ENCODE data around the gene EHF.

The EHF gene

DNA sequence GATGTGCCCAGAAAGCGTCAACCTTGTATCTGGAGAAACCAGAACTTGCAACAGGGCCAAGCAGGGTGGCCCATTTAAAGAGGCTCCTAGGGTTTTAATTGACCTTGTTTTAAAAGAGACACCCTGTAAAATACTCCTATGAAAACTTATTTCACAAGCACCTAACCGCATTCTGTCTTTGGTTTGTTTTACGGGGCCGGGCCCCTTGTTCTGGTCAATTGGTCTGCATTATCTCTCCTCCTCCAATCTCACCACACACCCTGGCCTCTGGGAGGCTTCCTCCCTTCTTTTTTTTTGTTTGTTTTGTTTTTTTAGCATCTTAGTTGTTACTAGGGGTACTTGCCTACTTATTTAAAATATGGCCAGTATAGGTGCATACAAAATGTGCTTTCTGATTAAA lies 4.7 kb downstream of the EHF start:
- no peak for DNase-seq (ENCODE audit: low read depth)

DNA sequence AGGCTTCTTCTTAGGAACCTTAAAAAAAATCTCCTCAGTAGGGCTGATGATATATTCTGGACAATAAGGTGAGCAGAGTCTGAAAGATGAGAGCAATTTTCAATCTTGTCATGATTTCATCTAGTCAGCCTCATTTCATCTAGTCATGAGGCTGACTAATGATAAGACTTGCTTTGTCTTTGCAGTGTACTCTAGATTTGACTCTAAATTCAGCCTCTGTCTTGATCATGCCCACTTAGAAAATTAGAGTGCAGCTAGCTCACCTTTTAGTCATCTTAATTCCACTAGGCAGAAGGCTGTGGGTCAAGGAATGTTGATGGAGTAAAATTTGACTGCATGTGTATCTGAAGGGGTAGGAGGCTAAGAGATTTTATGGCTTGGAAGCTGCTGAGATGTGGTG lies 5.5 kb downstream of the EHF start:
- DNase-seq (ENCODE audit: low read depth) = no peak

- no peak for DNase-seq (ENCODE audit: low read depth)
These were observed 6.3 kb downstream of the EHF start for GRCh38 chr11:34627197-34627596.

DNA sequence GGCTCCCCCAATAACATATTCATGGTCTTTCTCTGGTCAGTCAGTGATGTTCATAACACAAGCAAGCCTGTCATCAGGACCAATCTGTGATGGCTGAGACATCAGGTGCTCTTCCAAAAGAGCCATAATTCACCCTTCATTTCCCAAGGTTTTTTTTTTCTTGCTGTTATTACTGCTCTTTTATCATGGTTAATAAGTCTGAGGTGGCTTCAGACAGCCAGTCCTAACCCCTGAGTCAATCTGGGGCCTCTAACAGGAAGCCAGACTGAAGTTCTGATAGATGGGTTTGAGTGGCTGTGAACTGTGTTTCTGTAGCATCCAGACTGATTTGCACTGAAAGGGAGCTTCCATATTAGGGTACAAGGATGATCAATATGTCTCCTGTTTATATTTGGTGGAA lies 8.8 kb downstream of the EHF start:
- DNase-seq (ENCODE audit: low read depth) = no peak

GRCh38 chr11:34630544-34630943 lies 9.7 kb downstream of the EHF start:
- no peak for DNase-seq (ENCODE audit: low read depth)

- no peak for DNase-seq (ENCODE audit: low read depth)
These were observed 10.4 kb downstream of the EHF start for GRCh38 chr11:34631297-34631696.

DNA sequence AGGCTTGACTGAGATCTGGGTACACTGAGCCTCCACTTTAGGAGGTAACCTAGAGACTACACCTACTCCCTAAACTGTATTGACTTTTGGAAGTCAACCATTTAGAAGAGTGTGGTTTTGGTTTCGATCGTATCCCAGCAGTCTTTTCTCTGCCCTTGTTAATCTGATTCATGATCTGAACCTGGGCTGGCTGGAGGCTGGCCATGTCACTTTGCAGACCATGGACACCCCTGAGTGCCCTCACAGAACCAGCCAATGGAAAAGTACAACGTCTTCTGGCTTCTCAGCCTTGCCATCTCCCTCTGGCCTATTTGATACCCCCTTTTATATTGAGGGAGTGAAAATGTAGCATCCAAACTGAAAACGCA lies 10.8 kb downstream of the EHF start:
- no peak for DNase-seq (ENCODE audit: low read depth)

DNA sequence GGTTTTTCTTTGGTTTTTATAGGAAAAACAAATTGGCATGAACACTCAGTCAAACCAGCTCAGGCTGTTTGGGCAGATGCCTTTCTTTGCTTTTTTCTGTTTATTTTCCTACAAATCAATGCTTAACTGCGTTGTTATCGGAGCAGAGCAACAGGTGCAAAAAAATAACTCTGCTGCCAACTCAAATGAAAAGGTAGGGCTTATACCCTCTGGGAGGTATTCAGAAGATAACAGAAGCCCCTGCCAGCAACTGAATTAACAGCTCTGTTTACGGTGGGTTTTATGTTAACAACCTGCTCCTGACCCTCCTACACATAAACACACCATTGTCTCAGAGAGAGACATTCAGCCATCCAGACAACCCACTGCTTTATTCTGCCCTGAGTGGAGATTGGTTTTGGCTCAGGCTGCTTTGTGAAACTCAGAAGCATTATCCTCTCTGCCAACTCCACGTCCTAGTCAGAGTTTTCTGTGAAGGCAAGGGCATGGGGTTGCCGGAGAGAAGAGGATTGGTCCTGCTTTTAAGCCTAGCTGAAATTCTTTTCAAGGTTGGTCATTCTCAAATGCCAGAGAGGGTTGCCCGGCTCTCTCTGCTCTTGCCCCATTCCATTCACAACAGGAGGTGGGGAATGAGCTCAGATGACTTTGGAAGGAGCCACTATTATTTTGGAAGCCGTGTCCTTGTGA lies 11.4 kb downstream of the EHF start:
- DNase-seq (ENCODE audit: low read depth) = peak; percentile 59

DNA sequence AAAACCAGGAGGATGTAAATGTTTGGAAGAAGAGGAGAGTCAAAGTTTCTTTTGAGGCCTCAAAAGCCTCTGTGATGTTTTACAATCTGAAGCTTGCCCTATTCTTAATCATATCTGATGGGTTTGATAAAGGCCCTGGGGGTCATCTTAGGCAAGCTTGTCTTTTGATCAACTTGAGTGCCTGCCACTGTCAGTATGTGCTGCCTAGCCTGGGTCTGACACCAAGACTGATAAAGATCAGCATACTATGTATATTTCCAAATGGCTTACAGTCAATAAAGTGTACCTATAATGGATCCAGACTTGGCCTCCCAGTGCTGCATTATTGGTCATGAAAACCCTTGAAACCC lies 12.7 kb downstream of the EHF start:
- DNase-seq (ENCODE audit: low read depth) = no peak

GRCh38 chr11:34633990-34634693 lies 13.2 kb downstream of the EHF start:
- peak; percentile 49 for DNase-seq (ENCODE audit: low read depth)

DNA sequence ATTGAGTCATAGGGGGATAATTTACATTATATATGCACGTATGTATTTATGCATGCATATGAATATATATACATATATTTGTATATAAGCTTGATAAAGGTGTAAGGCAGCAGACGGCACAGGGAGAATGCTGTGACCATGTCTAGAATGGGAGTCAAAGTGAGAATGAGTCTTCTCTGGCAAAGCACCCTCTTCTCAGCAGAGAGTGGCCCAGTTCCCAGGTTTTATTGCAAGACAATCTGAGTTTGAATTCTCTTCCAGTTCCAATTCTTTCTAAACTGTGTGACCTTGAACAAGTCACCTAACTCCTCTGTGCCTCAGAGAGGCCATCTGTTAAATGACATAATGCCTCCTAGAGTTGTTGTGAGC lies 13.8 kb downstream of the EHF start:
- no peak for DNase-seq (ENCODE audit: low read depth)

DNA sequence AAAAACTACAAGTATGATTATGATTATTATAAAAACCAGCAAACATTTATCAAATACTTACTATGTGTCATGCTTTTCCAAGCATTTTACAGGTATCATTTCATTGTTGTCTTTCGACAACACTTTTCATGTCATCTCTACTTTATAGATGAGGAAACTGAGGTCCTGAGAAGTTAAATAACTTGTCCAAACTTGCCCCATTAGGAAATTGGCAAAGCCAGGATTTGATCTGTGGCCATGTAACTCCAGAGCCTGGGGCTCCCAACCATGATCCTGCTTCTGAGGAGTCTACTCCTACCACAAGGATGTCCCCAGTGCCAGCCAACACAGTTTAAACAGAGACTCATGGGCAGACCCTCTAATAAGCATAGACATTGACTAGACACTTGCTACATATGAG lies 15.2 kb downstream of the EHF start:
- no peak for DNase-seq (ENCODE audit: low read depth)

- no peak for DNase-seq (ENCODE audit: low read depth)
These were observed 16.4 kb downstream of the EHF start for GRCh38 chr11:34637303-34637702.

GRCh38 chr11:34638897-34639296 lies 18.0 kb downstream of the EHF start:
- no peak for DNase-seq (ENCODE audit: low read depth)

- no peak for DNase-seq (ENCODE audit: low read depth)
These were observed 18.7 kb downstream of the EHF start for GRCh38 chr11:34639545-34639944.

- DNase-seq (ENCODE audit: low read depth) = no peak
These were observed 19.4 kb downstream of the EHF start for GRCh38 chr11:34640050-34640923.

DNA sequence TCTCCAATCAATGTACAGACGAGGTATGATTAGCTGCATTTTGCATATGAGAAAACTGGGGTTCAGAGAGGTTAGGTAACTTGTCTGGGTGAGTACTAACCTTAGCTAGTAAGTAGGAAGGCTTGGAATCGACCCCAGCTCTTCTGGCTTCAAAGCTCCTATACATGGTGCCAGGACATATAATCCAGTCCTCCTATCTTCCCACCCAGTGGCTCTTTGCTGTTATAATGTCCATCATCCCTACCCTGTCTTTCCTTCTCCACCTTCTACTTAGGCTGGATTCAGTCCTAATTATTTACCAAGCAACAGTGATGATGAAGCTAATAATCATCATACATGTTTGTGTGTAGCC lies 20.0 kb downstream of the EHF start:
- DNase-seq (ENCODE audit: low read depth) = no peak

DNA sequence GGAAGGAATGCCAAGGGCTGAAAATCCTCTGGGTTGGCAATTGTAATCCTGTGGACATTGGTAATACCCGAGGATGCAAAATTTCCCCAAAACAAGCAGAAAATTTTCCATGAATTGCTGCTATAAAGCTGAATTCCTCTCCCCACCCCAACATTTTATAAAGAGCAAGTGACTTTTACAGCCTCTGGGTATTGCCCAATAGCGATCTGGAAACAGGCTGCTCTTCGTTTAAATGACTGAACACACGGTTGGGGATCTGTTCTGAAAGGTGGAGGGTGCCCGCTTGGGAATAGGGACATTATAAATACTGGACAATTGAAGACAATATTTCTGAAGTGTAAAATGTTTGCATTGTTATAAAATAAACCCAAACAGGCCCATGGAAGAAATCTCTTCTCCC lies 20.6 kb downstream of the EHF start:
- no peak for DNase-seq (ENCODE audit: low read depth)

DNA sequence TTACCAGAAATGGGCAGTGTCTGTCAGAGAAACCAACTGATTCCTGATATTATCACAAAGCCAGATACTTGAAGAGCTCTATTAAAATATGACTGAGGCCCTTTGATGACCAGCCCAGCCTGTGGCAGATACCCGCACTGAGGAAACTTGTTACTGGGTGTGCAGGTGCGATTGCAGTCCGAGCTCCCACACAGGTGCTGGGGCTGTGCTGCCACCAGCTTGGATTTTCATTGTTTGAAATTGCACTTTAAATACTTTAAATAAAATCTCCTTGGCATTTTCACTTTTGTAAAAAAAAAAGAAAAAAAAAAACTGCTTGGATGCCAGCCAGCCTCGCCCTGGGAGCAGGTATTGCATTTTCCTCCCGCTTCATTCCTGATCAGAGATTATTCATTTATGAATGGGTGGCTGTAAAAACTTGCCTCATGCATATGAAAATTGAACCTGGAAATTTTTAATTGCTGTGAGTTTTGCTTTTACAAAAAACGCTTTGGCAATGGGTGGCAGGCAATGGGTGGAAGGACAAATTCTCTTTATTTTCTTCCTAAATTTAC lies 21.2 kb downstream of the EHF start:
- no peak for DNase-seq (ENCODE audit: low read depth)

DNA sequence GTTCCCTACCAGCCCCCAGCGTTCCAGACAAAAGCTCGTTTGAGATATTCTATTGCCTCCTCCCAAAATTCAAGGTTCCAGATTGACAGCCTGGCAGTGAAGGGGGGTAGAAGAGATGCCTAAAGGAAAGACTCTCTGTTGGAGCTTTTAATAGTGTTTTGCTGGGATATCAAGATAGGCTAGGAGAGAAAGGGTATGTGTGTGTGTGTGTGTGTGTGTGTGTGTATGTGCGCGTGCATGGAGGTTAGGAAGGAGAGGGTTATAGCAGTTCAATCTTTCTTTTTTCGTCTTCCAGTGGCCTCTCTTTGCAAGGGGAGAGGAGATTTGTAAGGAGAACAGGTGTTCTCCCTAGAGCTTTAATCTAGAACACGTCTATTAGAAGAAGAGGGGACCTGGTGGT lies 22.0 kb downstream of the EHF start:
- no peak for DNase-seq (ENCODE audit: low read depth)

- DNase-seq (ENCODE audit: low read depth) = no peak
These were observed 22.4 kb downstream of the EHF start for GRCh38 chr11:34643311-34643710.

DNA sequence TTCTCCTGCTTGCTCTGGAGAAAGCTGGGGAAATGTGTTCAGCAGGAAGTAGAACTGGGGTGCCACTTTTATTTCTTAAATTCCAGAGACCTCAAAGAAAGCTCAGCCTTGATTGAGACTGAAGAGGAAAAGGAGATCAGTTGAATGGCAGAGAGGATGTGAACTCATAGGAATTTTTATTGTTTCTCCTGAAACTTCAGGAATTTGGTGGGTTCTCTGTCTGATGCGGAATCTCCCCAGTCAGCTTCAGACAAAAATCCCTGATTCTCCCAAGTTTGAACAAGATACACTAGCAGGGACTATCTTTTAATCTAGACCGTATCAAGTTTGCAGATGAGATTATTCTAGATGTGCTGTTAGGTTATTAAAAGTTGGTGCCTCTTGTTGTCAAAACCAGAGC lies 23.0 kb downstream of the EHF start:
- DNase-seq (ENCODE audit: low read depth) = no peak
